Thoracic aorta (tissue), 2 donors: ENCODE data around the gene SLC26A1. TPM values are rescaled to one million over a fixed set of nuclear protein-coding genes. Genes with fewer than 3 reads are reported as not detected.

Experiments
- ATAC-seq: fragments of 150-250 bp; one replicate; pipeline ENCODE4 v1.8.0; 2017; ENCODE audit warnings: low read depth; ENCODE audit not compliant: insufficient number of reproducible peaks, low FRiP score
- DNase-seq: peaks from one replicate; pipeline ENCODE4 v3.0.0-alpha.2; 2020; ENCODE audit warnings: low spot score
- H3K27ac ChIP-seq, 2 donors: fragments of 200-600 bp; sonication (generic); 1 replicate in 1 of 2; 2 replicates in 1 of 2; pipeline ENCODE4 v1.5.1; 2016; ENCODE audit warnings: mild to moderate bottlenecking in 2 of 2, moderate library complexity in 2 of 2
- H3K27me3 ChIP-seq: fragments of 200-600 bp; sonication (generic); replicated peaks from 2 replicates; pipeline ENCODE4 v1.6.0; 2016; ENCODE audit warnings: mild to moderate bottlenecking; ENCODE audit not compliant: insufficient read depth
- H3K36me3 ChIP-seq: fragments of 200-600 bp; sonication (generic); one replicate; pipeline ENCODE4 v1.5.1; 2016
- H3K4me1 ChIP-seq, 2 donors: fragments of 200-600 bp; sonication (generic); 1 replicate in 1 of 2; 2 replicates in 1 of 2; pipeline versions ENCODE4 v1.5.1 to v1.6.0; 2016; ENCODE audit warnings: low read depth in 2 of 2, mild to moderate bottlenecking in 1 of 2; ENCODE audit not compliant: control insufficient read depth in 1 of 2
- H3K4me3 ChIP-seq: fragments of 200-600 bp; sonication (generic); 2 replicates; pipeline ENCODE4 v1.5.1; 2016; ENCODE audit warnings: mild to moderate bottlenecking
- H3K9me3 ChIP-seq: fragments of 200-600 bp; sonication (generic); 2 replicates; pipeline ENCODE4 v1.5.1; 2016
- CTCF ChIP-seq: fragments of 200-600 bp; sonication (generic); IDR thresholded peaks from one replicate; pipeline ENCODE4 v1.5.1; 2019; ENCODE audit warnings: antibody characterized with exemption
- total RNA-seq, 2 donors: library from RNA; depleted of rRNA; stranded (reverse); fragments of >200 nt; gene quantifications; one replicate each; pipeline versions ENCODE4 v1.1.0 to v1.2.3, GENCODE V29; 2016

SLC26A1 gene
- total RNA-seq, 2 donors from 2014 or later = not detected

- H3K36me3 ChIP-seq = peaks cover 12% of the 10 kb centered on the region
- peaks cover 4 to 10% of the 10 kb centered on the region in 2 donors for H3K4me1 ChIP-seq
- H3K4me3 ChIP-seq = no peak overlapping the region
- ATAC-seq (no peak), DNase-seq (no peak)
- H3K9me3 ChIP-seq = no peaks in the 10 kb centered on the region
- H3K27ac ChIP-seq = no peak overlapping the region
- TF ChIP-seq CTCF = no peak
- no peaks in the 10 kb centered on the region for H3K27me3 ChIP-seq
Measured at GRCh38 chr4:1027915-1028238, 34.7 kb upstream of the SLC26A1 start.

GRCh38 chr4:1027219-1027914 is 34.2 kb upstream of the SLC26A1 start:
- no peaks in the 10 kb centered on the region for H3K27me3 ChIP-seq
- peaks cover 0 to 5% of the 10 kb centered on the region in 2 donors for H3K4me1 ChIP-seq
- DNase-seq = no peak
- TF ChIP-seq CTCF = no peak
- ATAC-seq = no peak
- no peak overlapping the region for H3K4me3 ChIP-seq
- H3K36me3 ChIP-seq = peaks cover 14% of the 10 kb centered on the region
- no peaks in the 10 kb centered on the region for H3K9me3 ChIP-seq
- no peak overlapping the region for H3K27ac ChIP-seq

DNA sequence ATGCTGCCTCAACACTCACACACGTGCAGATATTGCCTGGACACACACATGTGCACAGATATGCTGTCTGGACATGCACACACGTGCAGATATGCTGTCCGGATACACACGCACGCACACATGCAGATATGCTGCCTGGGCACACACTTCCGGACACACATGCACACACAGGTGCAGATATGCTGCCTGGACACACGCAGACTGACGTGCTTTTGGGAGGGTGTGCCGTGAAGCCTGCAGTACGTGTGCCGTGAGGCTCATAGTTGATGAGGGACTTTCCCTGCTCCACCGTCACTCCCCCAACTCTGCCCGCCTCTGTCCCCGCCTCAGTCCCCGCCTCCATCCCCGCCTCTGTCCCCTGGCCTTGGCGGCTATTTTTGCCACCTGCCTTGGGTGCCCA is 32.9 kb upstream of the SLC26A1 start:
- no peaks in the 10 kb centered on the region for H3K27me3 ChIP-seq
- DNase-seq (no peak), ATAC-seq (no peak)
- H3K27ac ChIP-seq = no peak overlapping the region
- no peak overlapping the region for H3K4me3 ChIP-seq
- TF ChIP-seq CTCF = no peak
- H3K4me1 ChIP-seq = no peaks in the 10 kb centered on the region
- peaks cover 18% of the 10 kb centered on the region for H3K36me3 ChIP-seq
- no peaks in the 10 kb centered on the region for H3K9me3 ChIP-seq

DNA sequence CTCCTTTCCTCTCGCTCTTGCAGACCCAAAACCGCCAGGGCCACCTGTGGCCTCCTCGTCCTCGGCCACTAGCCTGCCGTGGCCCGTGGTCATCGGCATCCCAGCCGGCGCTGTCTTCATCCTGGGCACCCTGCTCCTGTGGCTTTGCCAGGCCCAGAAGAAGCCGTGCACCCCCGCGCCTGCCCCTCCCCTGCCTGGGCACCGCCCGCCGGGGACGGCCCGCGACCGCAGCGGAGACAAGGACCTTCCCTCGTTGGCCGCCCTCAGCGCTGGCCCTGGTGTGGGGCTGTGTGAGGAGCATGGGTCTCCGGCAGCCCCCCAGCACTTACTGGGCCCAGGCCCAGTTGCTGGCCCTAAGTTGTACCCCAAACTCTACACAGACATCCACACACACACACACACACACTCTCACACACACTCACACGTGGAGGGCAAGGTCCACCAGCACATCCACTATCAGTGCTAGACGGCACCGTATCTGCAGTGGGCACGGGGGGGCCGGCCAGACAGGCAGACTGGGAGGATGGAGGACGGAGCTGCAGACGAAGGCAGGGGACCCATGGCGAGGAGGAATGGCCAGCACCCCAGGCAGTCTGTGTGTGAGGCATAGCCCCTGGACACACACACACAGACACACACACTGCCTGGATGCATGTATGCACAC is 31.8 kb upstream of the SLC26A1 start:
- DNase-seq = no peak
- Histone ChIP-seq H3K9me3 (no peaks in the 10 kb centered on the region), H3K4me3 (no peak overlapping the region), H3K27me3 (no peaks in the 10 kb centered on the region), H3K36me3 (peaks cover 18% of the 10 kb centered on the region), H3K27ac (no peak overlapping the region), H3K4me1 (no peaks in the 10 kb centered on the region)
- TF ChIP-seq CTCF = no peak
- ATAC-seq = no peak

GRCh38 chr4:1023895-1024740 is 30.9 kb upstream of the SLC26A1 start:
- H3K27ac ChIP-seq = no peak overlapping the region
- DNase-seq (no peak), ATAC-seq (no peak)
- no peaks in the 10 kb centered on the region for H3K9me3 ChIP-seq
- no peak for TF ChIP-seq CTCF
- H3K27me3 ChIP-seq = no peaks in the 10 kb centered on the region
- H3K4me1 ChIP-seq = no peaks in the 10 kb centered on the region
- H3K36me3 ChIP-seq = peaks cover 18% of the 10 kb centered on the region
- no peak overlapping the region for H3K4me3 ChIP-seq
